Measurements from ENCODE around the gene TSPAN18.
A peak's percentile ranks its signal among the peaks of the same experiment; 100 is the strongest.

Gene TSPAN18

GRCh38 chr11:44950625-44951476, 224.1 kb downstream of the TSPAN18 start, which contains the start of gene TP53I11:
Gene TP53I11, minus strand, starts transcription at chr11:44950883. Its CDS starts 12,548 bp downstream, at chr11:44938335.
- peak within 1 kb of the TSS; percentile 75 for H3K27ac ChIP-seq (replicated peaks; ENCODE audit: low read length)
- H4K8ac ChIP-seq (ENCODE audit: low read depth, low read length) = peak within 1 kb of the TSS; percentile 97
- H3K27me3 ChIP-seq (ENCODE audit: control insufficient read depth in 3 of 3, insufficient read depth in 3 of 3, low read depth in 1 of 3, low read length in 3 of 3) = peaks cover 0 to 29% (median 0%) of the 10 kb centered on the region in 3 experiments
- peak within 1 kb of the TSS; percentile 79 to 96 for H3K4me3 ChIP-seq (ENCODE audit: low read length in 2 of 2)
- peaks cover 9 to 45% of the 10 kb centered on the region in 2 donors for H3K4me1 ChIP-seq (ENCODE audit: control insufficient read depth in 2 of 2, insufficient read depth in 1 of 2, low read depth in 1 of 2, low read length in 2 of 2)
- H3K4ac ChIP-seq (ENCODE audit: low read length) = peak within 1 kb of the TSS; percentile 60
- peak within 1 kb of the TSS; percentile 100 for H3K9ac ChIP-seq (ENCODE audit: low read depth, low read length, poor library complexity)
- DNase-seq (ENCODE audit: low spot score) = peak; percentile 66
- peak within 1 kb of the TSS; percentile 99 for H2AFZ ChIP-seq (ENCODE audit: low read length)
- H4K91ac ChIP-seq (ENCODE audit: low read depth, low read length, poor library complexity) = peak within 1 kb of the TSS; percentile 95
- no CpG with 5 or more reads among the region's 83 CpGs for WGBS, 2 donors (ENCODE audit: extremely low coverage in 2 of 2, insufficient read length in 2 of 2, insufficient replicate concordance in 1 of 2)
- H2BK5ac ChIP-seq (ENCODE audit: low read length) = peak within 1 kb of the TSS; percentile 98
- peak within 1 kb of the TSS; percentile 84 for H2BK15ac ChIP-seq (ENCODE audit: low read length)
- peak within 1 kb of the TSS; percentile 98 for H2AK5ac ChIP-seq (ENCODE audit: low read depth, low read length)
- H2BK120ac ChIP-seq (ENCODE audit: low read depth, low read length) = peak within 1 kb of the TSS; percentile 79
- peak within 1 kb of the TSS; percentile 79 for H3K4me2 ChIP-seq (ENCODE audit: insufficient read depth, low read length, poor library complexity, severe bottlenecking)
- peak within 1 kb of the TSS; percentile 66 for H2BK12ac ChIP-seq (ENCODE audit: low read length)
- H3K18ac ChIP-seq (ENCODE audit: low read length) = peak within 1 kb of the TSS; percentile 100
- H3K36me3 ChIP-seq (replicated peaks in 1 of 2; ENCODE audit: control insufficient read depth in 2 of 2, insufficient read depth in 2 of 2, low read length in 2 of 2) = peaks cover 0 to 5% of the 10 kb centered on the region in 2 donors
- H3K79me1 ChIP-seq (ENCODE audit: low read depth, low read length) = peaks cover 20% of the 10 kb centered on the region
- peak within 1 kb of the TSS; percentile 83 for H3K23ac ChIP-seq (ENCODE audit: low read depth, low read length, poor library complexity)
- H3K9me3 ChIP-seq (replicated peaks in 1 of 2; ENCODE audit: control insufficient read depth in 2 of 2, insufficient read depth in 1 of 2, low read depth in 1 of 2, low read length in 2 of 2) = no peaks in the 10 kb centered on the region
- H3K14ac ChIP-seq (ENCODE audit: low read length) = peak within 1 kb of the TSS; percentile 100

GRCh38 chr11:44952082-44952481, 225.3 kb downstream of the TSPAN18 start:
- Histone ChIP-seq H3K4me2 (ENCODE audit: insufficient read depth, low read length, poor library complexity, severe bottlenecking) (no peak overlapping the region), H3K4me1 (ENCODE audit: control insufficient read depth in 2 of 2, insufficient read depth in 1 of 2, low read depth in 1 of 2, low read length in 2 of 2) (peaks cover 15 to 42% of the 10 kb centered on the region in 2 donors), H3K18ac (ENCODE audit: low read length) (peak overlapping the region; percentile 79), H3K27ac (replicated peaks; ENCODE audit: low read length) (no peak overlapping the region), H2BK15ac (ENCODE audit: low read length) (no peak overlapping the region), H3K27me3 (ENCODE audit: control insufficient read depth in 3 of 3, insufficient read depth in 3 of 3, low read depth in 1 of 3, low read length in 3 of 3) (peaks cover 0 to 41% (median 0%) of the 10 kb centered on the region in 3 experiments), H3K79me1 (ENCODE audit: low read depth, low read length) (peaks cover 11% of the 10 kb centered on the region), H3K14ac (ENCODE audit: low read length) (no peak overlapping the region), H4K91ac (ENCODE audit: low read depth, low read length, poor library complexity) (no peak overlapping the region), H3K36me3 (replicated peaks in 1 of 2; ENCODE audit: control insufficient read depth in 2 of 2, insufficient read depth in 2 of 2, low read length in 2 of 2) (no peaks in the 10 kb centered on the region), H3K9me3 (replicated peaks in 1 of 2; ENCODE audit: control insufficient read depth in 2 of 2, insufficient read depth in 1 of 2, low read depth in 1 of 2, low read length in 2 of 2) (no peaks in the 10 kb centered on the region), H4K8ac (ENCODE audit: low read depth, low read length) (no peak overlapping the region), H2BK12ac (ENCODE audit: low read length) (no peak overlapping the region), H3K23ac (ENCODE audit: low read depth, low read length, poor library complexity) (no peak overlapping the region), H3K4me3 (ENCODE audit: low read length in 2 of 2) (no peak overlapping the region), H3K4ac (ENCODE audit: low read length) (no peak overlapping the region), H3K9ac (ENCODE audit: low read depth, low read length, poor library complexity) (no peak overlapping the region), H2AK5ac (ENCODE audit: low read depth, low read length) (peak overlapping the region; percentile 10), H2BK5ac (ENCODE audit: low read length) (peak overlapping the region; percentile 4), H2AFZ (ENCODE audit: low read length) (no peak overlapping the region), H2BK120ac (ENCODE audit: low read depth, low read length) (no peak overlapping the region)
- WGBS, 2 donors (ENCODE audit: extremely low coverage in 2 of 2, insufficient read length in 2 of 2, insufficient replicate concordance in 1 of 2) = no CpG with 5 or more reads among the region's 2 CpGs
- no peak for DNase-seq (ENCODE audit: low spot score)

DNA sequence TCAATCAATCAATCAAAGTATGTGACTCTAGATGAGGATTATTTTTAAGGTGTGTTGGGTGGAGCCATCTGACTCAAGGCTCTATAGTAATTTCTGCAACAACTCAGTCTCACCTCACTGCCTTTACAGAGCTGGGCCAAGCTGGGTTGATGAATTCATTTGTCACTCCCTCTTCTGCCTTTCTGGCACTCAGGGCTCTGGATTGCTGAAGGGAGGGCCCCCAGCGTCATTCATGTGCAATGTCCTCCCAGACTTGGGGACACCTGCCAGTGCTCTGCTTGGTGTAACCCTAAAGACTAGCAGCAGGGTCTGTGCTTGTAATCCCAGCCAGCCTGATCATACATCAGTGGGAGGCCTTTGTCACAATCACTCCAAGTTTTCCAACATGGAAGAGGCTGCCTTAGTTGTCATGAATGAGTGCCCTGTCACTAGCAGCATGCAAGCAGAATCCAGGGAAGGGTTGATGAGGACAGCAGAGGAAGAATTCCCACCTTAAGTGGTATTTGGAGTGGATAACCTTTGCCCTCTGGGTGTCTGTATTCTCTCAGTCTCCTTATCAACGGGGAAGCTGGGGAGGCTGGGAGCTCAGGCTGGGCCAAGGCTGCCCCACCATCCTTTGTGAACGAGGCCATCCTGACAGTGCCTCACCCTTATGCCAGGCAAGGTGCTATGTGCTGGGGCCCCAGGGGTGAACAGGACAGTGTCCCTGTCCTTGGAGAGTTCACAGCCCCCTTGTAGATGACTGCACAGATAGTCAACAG, 225.9 kb downstream of the TSPAN18 start:
- DNase-seq (ENCODE audit: low spot score) = no peak
- Histone ChIP-seq H2BK15ac (ENCODE audit: low read length) (peak overlapping the region; percentile 34), H3K14ac (ENCODE audit: low read length) (no peak overlapping the region), H3K4ac (ENCODE audit: low read length) (no peak overlapping the region), H2AK5ac (ENCODE audit: low read depth, low read length) (peak overlapping the region; percentile 46), H3K18ac (ENCODE audit: low read length) (peak overlapping the region; percentile 58), H3K4me1 (ENCODE audit: control insufficient read depth in 2 of 2, insufficient read depth in 1 of 2, low read depth in 1 of 2, low read length in 2 of 2) (peaks cover 18 to 43% of the 10 kb centered on the region in 2 donors), H2BK12ac (ENCODE audit: low read length) (no peak overlapping the region), H3K79me1 (ENCODE audit: low read depth, low read length) (peaks cover 8% of the 10 kb centered on the region), H3K23ac (ENCODE audit: low read depth, low read length, poor library complexity) (no peak overlapping the region), H4K8ac (ENCODE audit: low read depth, low read length) (no peak overlapping the region), H2AFZ (ENCODE audit: low read length) (no peak overlapping the region), H3K36me3 (replicated peaks in 1 of 2; ENCODE audit: control insufficient read depth in 2 of 2, insufficient read depth in 2 of 2, low read length in 2 of 2) (no peaks in the 10 kb centered on the region), H2BK5ac (ENCODE audit: low read length) (peak overlapping the region; percentile 4), H3K4me3 (ENCODE audit: low read length in 2 of 2) (no peak overlapping the region), H3K27ac (replicated peaks; ENCODE audit: low read length) (no peak overlapping the region), H4K91ac (ENCODE audit: low read depth, low read length, poor library complexity) (no peak overlapping the region), H3K4me2 (ENCODE audit: insufficient read depth, low read length, poor library complexity, severe bottlenecking) (no peak overlapping the region), H3K9me3 (replicated peaks in 1 of 2; ENCODE audit: control insufficient read depth in 2 of 2, insufficient read depth in 1 of 2, low read depth in 1 of 2, low read length in 2 of 2) (no peaks in the 10 kb centered on the region), H3K27me3 (ENCODE audit: control insufficient read depth in 3 of 3, insufficient read depth in 3 of 3, low read depth in 1 of 3, low read length in 3 of 3) (peaks cover 0 to 47% (median 0%) of the 10 kb centered on the region in 3 experiments), H3K9ac (ENCODE audit: low read depth, low read length, poor library complexity) (no peak overlapping the region), H2BK120ac (ENCODE audit: low read depth, low read length) (no peak overlapping the region)
- no CpG with 5 or more reads among the region's 3 CpGs for WGBS, 2 donors (ENCODE audit: extremely low coverage in 2 of 2, insufficient read length in 2 of 2, insufficient replicate concordance in 1 of 2)
